Smooth muscle cell (in vitro differentiated cells): ENCODE data around the gene UBE2G1. TPM values are rescaled to one million over a fixed set of nuclear protein-coding genes. Genes with fewer than 3 reads are reported as not detected.

Experiments used
- DNase-seq: peaks from one replicate; lab custom pipeline; 2025; ENCODE audit not compliant: unreplicated experiment; lab: John Stamatoyannopoulos, UW
- H2AFZ ChIP-seq: fragments of 200-600 bp; sonication (generic); 2 replicates; pipeline ENCODE4 v1.6.0; 2016; ENCODE audit warnings: antibody characterized with exemption, low read depth, mild to moderate bottlenecking
- H3F3A ChIP-seq: fragments of 200-600 bp; sonication (generic); 2 replicates; pipeline ENCODE4 v1.6.0; 2017; ENCODE audit warnings: antibody characterized with exemption, low read depth
- H3K27ac ChIP-seq: fragments of 200-600 bp; sonication (generic); 2 replicates; pipeline ENCODE4 v1.5.1; 2016; ENCODE audit warnings: low read depth, mild to moderate bottlenecking
- H3K27me3 ChIP-seq: fragments of 200-600 bp; sonication (generic); 2 replicates; pipeline ENCODE4 v1.6.1; 2016; ENCODE audit warnings: low read depth, mild to moderate bottlenecking
- H3K36me3 ChIP-seq: fragments of 200-600 bp; sonication (generic); 2 replicates; pipeline ENCODE4 v1.5.1; 2016; ENCODE audit warnings: low read depth
- H3K4me1 ChIP-seq: fragments of 200-600 bp; sonication (generic); 2 replicates; pipeline ENCODE4 v1.5.1; 2016; ENCODE audit warnings: low read depth
- H3K4me2 ChIP-seq: fragments of 200-600 bp; sonication (generic); 2 replicates; pipeline ENCODE4 v1.6.0; 2016; ENCODE audit warnings: mild to moderate bottlenecking
- H3K4me3 ChIP-seq: fragments of 200-600 bp; sonication (generic); 2 replicates; pipeline ENCODE4 v1.5.1; 2016; ENCODE audit warnings: mild to moderate bottlenecking
- H3K79me2 ChIP-seq: fragments of 200-600 bp; sonication (generic); 2 replicates; pipeline ENCODE4 v1.6.0; 2016; ENCODE audit warnings: low read depth, mild to moderate bottlenecking
- H3K9ac ChIP-seq: fragments of 200-600 bp; sonication (generic); 2 replicates; pipeline ENCODE4 v1.6.0; 2016; ENCODE audit warnings: low read depth
- H3K9me3 ChIP-seq: fragments of 200-600 bp; sonication (generic); replicated peaks from 2 replicates; pipeline ENCODE4 v1.5.1; 2016; ENCODE audit warnings: low read depth
- H4K20me1 ChIP-seq: fragments of 200-600 bp; sonication (generic); 2 replicates; pipeline ENCODE4 v1.6.0; 2016; ENCODE audit warnings: low read depth
- CTCF ChIP-seq: fragments of 200-600 bp; sonication (generic); IDR thresholded peaks from 2 replicates; pipeline ENCODE4 v1.5.1; 2017; ENCODE audit warnings: borderline replicate concordance, mild to moderate bottlenecking, antibody characterized with exemption; ENCODE audit not compliant: insufficient read depth, poor library complexity, severe bottlenecking
- WGBS: methylation state at CpG from one replicate; pipeline ENCODE4 v1.1.7; 2016; ENCODE audit warnings: low lambda C conversion rate; 5-methylcytosine and 5-hydroxymethylcytosine counted together
- polyA plus RNA-seq: library from polyadenylated mRNA; unstranded; fragments of >200 nt; fragmentation: Nextera tagmentation; extraction: Ambion mirVana; gene quantifications from 2 replicates; pipeline ENCODE4 v1.2.1, GENCODE V29; 2016
- total RNA-seq: library from RNA; depleted of rRNA; stranded (reverse); fragments of >200 nt; gene quantifications from 2 replicates; pipeline ENCODE4 v1.2.3, GENCODE V29; 2014

The UBE2G1 gene
- total and polyA plus RNA-seq, 2 experiments from 2014 or later: 39.9 to 63.7 TPM

- DNase-seq: no peak
- WGBS: 91% methylated on average over 6 of the region's 6 CpGs
- Histone ChIP-seq H3K79me2 (peaks cover 84% of the 10 kb centered on the region), H3K9me3 (no peaks in the 10 kb centered on the region), H3K9ac (no peak overlapping the region), H3K4me3 (no peak overlapping the region), H3K27me3 (no peaks in the 10 kb centered on the region), H4K20me1 (peaks cover 94% of the 10 kb centered on the region), H3K4me2 (no peak overlapping the region), H3K27ac (no peak overlapping the region), H2AFZ (no peak overlapping the region), H3K36me3 (no peaks in the 10 kb centered on the region), H3F3A (no peaks in the 10 kb centered on the region), H3K4me1 (no peaks in the 10 kb centered on the region)
- TF ChIP-seq CTCF: no peak
Observed at GRCh38 chr17:4310354-4311060, 56.0 kb downstream of the UBE2G1 start.

- no peak overlapping the region for H3K9ac ChIP-seq
- DNase-seq: no peak
- no peak overlapping the region for H2AFZ ChIP-seq
- H3K27ac ChIP-seq: no peak overlapping the region
- H3K4me1 ChIP-seq: no peaks in the 10 kb centered on the region
- H3K4me2 ChIP-seq: no peak overlapping the region
- H3K79me2 ChIP-seq: peaks cover 78% of the 10 kb centered on the region
- no peaks in the 10 kb centered on the region for H3F3A ChIP-seq
- no peak overlapping the region for H3K4me3 ChIP-seq
- no peaks in the 10 kb centered on the region for H3K9me3 ChIP-seq
- peaks cover 95% of the 10 kb centered on the region for H4K20me1 ChIP-seq
- no peak for TF ChIP-seq CTCF
- whole genome bisulfite sequencing: 77% methylated on average over 1 of the region's 1 CpG
- no peaks in the 10 kb centered on the region for H3K27me3 ChIP-seq
- no peaks in the 10 kb centered on the region for H3K36me3 ChIP-seq
Observed at GRCh38 chr17:4309897-4310296, 56.6 kb downstream of the UBE2G1 start.

GRCh38 chr17:4307179-4307930, 59.1 kb downstream of the UBE2G1 start:
- 86% methylated on average over 7 of the region's 7 CpGs for WGBS
- Histone ChIP-seq H3K36me3 (peaks cover 4% of the 10 kb centered on the region), H4K20me1 (peaks cover 96% of the 10 kb centered on the region), H3F3A (no peaks in the 10 kb centered on the region), H3K4me1 (no peaks in the 10 kb centered on the region), H3K4me2 (no peak overlapping the region), H3K4me3 (no peak overlapping the region), H3K79me2 (peaks cover 57% of the 10 kb centered on the region), H2AFZ (no peak overlapping the region), H3K27ac (no peak overlapping the region), H3K9me3 (no peaks in the 10 kb centered on the region), H3K9ac (no peak overlapping the region), H3K27me3 (no peaks in the 10 kb centered on the region)
- TF ChIP-seq CTCF: no peak
- no peak for DNase-seq
